Muscle of back (tissue), 11 donors: ENCODE data around the gene ILKAP. TPM values are rescaled to one million over a fixed set of nuclear protein-coding genes. Genes with fewer than 3 reads are reported as not detected.

Experiments
- DNase-seq, 3 donors: peaks; one replicate each; pipeline versions ENCODE4 v3.0.0 to v3.0.0-alpha.2; 2013
- polyA plus RNA-seq, 10 donors: library from polyadenylated mRNA; unstranded; fragments of 120-200 nt; gene quantifications; one replicate each; pipeline ENCODE4 v1.2.1, GENCODE V29; 2013; ENCODE audit not compliant: insufficient read length in 10 of 10

The ILKAP gene
- polyA plus RNA-seq, 10 donors = 27.6 to 45.1 (median 31.7) TPM

DNA sequence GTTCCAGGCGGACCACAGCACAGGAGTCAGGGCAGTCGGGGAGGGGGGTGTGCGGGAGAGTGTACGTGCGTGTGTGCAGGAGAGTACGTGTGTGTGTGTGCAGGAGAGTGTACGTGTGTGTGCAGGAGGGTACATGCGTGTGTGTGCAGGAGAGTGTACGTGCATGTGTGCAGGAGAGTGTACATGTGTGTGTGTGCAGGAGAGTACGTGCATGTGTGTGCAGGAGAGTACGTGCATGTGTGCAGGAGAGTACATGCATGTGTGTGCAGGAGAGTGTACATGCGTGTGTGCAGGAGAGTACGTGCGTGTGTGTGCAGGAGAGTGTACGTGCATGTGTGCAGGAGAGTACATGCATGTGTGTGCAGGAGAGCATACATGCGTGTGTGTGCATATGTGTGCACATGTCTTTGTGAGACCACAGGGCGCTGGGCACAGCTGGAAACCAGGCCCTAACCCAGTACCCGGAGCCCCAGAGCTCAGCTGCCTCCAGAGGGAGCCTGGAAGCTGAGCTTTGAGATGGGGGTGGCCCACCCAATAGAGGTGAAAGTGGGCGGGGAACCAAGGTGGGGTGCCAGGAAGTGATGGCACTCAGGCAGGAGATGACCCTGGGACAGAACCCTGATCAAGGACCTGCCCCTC is 78.9 kb downstream of the ILKAP start:
- no peak for DNase-seq

DNA sequence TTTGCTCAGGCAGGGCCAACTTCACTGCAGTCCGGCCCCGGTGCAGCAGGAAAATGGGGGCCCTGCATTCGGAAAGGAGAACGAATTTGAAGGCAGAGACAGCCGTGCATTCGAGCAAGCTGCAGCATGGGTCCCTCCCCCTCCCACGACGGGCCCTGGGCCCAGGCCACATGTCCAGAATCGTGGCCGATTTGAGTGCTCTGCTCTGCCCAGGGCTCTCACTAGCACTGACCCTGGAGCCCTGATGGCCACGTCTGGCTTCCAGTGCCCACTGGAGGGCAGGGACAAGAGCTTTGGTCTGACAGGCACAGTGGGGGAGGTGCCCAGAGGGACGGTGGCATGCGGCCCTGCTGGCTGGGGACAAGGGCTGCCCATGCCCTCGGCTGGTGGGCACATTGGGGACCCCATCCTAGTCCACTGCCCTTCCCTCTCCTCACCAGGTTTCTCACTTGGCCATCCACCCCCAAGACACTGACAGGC is 79.5 kb downstream of the ILKAP start:
- no peak for DNase-seq

DNA sequence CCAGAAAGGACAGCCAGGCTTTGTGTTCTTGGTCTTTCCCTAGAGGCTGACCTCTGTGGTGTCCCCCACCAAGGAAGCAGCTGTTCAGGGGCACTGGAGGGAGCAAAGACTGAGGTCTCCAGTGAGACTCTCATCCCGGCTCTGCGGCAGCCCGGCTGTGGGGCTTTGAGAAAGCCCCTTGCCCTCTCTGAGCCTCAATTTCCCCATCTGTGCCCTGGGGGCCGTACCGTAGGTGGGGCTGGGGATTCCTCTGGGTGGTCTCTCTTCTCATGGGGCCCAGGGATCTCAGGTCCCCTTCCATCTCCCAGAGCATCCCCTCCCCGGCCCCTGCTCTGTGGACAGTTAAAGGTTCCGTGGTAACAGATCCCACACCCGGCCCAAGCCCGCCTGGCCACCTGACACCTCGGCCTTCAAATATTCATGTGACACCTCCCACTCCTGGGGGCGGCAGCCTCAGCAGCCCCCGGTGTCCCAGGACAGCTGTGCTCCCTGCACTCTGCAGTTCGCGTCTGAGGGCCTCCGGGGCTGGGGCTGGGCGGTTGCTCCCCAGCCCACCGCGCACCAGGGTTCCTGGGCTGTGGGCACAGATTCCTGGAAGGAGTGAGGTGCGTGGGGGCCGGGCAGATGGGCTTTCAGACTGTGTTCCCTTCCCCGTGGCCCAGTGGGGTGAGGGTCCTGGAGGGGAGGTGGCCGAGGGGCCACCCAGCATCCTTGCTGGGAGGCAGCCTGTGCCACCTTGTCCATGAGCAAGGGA is 80.1 kb downstream of the ILKAP start:
- DNase-seq = no peak

DNA sequence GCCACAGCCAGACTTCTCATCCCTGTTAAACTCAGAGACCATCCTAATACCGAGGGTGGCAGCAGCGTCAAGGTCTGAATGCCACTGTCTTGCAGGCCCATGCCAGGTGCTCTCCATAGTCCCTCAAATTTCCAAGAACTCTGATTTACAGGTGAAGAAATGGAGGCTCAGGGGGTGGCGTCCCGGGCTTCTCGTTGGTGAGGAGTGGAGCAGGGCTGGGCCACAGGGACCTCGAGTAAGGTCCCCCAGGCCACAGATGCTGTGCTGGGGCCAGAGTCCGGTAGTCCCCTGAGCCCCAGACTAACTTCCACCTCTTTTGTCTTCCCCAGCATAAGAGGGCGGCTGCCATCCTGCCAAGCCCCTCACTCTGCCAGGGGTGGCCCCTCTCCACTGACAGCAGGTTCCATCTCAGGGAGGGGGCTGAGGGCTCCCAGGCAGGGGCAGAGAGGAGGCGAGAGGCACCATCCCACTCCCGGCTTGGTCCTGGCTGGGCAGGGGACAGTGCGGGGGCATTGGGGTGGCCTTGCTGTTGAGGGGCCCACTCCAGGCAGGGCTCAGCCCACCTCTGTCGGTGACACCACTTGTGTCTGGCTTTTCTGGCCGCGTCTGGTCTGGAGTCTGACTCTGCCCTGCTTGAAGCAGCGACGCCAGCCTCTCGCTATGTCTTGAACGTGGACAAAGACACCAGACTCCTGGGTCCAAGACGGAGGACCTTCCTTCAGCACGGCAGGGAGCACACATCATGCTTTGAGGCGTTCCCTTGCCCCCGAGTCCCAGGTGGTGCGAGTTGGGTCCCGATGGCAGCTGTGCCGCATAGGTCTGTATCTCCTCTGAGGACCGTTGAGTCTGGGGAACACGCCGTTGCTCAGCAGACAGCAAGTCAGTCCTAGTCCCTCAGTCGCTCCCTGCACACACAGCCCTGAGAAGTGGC is 80.9 kb downstream of the ILKAP start:
- DNase-seq = no peak

DNA sequence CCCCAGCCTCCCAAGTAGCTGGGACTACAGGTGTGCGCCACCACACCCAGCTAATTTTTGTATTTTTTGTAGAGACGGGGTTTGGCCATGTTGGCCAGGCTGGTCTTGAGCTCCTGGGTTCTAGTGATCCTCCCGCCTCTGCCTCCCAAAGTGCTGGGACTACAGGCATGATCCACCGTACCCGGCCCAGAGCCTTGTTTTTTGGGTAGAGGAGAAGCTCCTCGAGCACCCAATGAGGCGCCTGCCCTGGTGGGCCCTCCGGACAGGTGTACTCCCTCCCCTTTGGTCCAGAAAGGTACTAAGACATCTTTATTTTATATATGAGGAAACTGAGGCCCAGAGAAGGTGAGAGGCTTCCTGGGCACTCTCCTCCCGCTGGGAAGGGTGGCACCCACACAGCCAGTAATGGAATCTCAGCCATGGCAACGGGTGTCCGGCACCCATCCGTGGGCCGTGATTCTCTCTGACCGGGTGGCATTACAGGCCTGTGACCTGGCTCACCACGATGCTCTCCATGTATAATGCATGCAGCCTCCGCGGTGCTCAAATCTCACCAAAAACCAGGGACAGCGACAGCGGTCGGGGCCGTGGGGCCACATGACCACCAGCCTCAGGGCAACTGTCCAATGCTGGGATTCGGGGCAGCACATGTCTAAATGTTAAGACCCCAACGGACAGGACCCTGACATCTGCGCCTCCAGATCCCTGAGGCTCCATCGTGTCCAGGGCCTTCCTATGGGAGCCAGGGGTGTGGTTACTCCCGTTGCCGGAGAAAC is 81.8 kb downstream of the ILKAP start:
- DNase-seq = no peak

DNA sequence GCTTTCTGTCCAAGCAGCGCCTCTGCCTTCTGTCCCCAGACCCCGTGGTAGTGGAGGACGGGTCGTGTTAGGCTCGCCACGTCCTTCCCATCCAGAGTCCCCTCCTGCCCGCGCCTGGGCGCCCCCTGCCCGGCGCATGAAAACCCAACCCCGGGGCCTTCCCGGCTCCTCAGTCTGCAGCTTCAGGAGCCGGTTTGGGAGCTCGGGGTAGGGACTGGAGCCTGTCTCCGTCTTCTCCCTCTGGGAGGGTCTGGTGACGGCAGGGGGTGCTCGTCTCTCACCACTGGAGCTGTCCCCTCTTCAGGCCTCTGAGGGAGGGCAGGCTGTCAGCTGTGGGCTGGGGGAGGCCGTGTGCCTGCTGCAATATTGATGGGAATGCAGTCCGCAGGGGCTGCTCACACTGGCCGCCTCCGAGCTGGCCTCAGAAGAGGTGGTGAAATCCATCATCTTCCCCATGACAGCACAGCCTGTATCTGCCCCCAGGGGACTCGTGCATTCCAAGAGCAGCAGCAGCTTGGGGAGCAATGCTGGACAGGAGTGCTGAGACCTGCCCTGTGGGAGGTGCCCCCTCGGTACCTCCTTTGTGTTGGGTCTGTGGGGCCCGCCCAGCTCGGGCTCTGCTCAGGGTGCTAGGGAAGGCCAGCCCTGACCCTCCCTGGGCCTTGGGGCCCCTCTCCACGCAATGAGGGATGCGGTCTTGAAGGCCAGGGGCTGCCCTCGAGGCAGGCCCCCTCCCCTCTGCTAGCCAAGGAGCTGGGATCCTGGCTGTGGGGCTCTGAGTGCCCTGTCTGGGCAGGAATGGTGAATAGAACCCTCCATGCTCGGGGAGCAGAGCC is 82.8 kb downstream of the ILKAP start:
- peak in 1 of 3 donors; percentile 58 for DNase-seq

Other genes with a start within 250 kb of the ILKAP start
- 10 to 100 TPM; 39.1 to 45.5 (median 41.2) TPM for gene UBE2F, start 236.7 kb downstream of the ILKAP start, polyA plus RNA-seq
- gene SCLY, start 142.7 kb downstream of the ILKAP start, polyA plus RNA-seq = 10 to 100 TPM in 2 of 10 donors, 1 to 10 TPM in 8; 7.8 to 12.0 (median 9.4) TPM
- 1 to 10 TPM in 6 of 10 donors, under 1 TPM in 4; 0.30 to 2.2 (median 1.1) TPM for gene ESPNL, start 103.4 kb downstream of the ILKAP start, polyA plus RNA-seq
- gene KLHL30, start 65.0 kb downstream of the ILKAP start, polyA plus RNA-seq = 10 to 100 TPM in 9 of 10 donors, 1 to 10 TPM in 1; 6.7 to 21.4 (median 15.4) TPM
- gene ERFE, start 44.7 kb downstream of the ILKAP start, polyA plus RNA-seq = 10 to 100 TPM in 7 of 10 donors, 1 to 10 TPM in 3; 3.6 to 31.6 (median 15.8) TPM
- 10 to 100 TPM; 11.3 to 19.6 (median 13.8) TPM for gene HES6, start 36.3 kb upstream of the ILKAP start, polyA plus RNA-seq
- gene PER2, start 84.9 kb upstream of the ILKAP start, polyA plus RNA-seq = 1 to 10 TPM; 3.0 to 6.2 (median 4.5) TPM
- 10 to 100 TPM in 1 of 10 donors, 1 to 10 TPM in 9; 5.5 to 11.7 (median 8.3) TPM for gene TRAF3IP1, start 116.8 kb upstream of the ILKAP start, polyA plus RNA-seq
- gene ASB1, start 223.2 kb upstream of the ILKAP start, polyA plus RNA-seq = 10 to 100 TPM; 35.9 to 49.1 (median 42.3) TPM